ENCODE data around the gene TRIM39. TPM values are rescaled to one million over a fixed set of nuclear protein-coding genes. Genes with fewer than 3 reads are reported as not detected.

The TRIM39 gene
- total and polyA plus RNA-seq, 2 of the 13 experiments (the other 11 are each of a cell fraction or from before 2014, with no cell fraction given): 7.7 to 14.6 TPM

GRCh38 chr6:30326526-30327231, at the start of gene TRIM39 (continued):
- TF ChIP-seq U2AF2 (IDR thresholded peaks at IDR 0.05; ENCODE audit: low read depth, low read length): no peak
- TF ChIP-seq KLF16 (CRISPR knock-in tag; IDR thresholded peaks at IDR 0.05): no peak; a peak in 1 of 4 replicates
- TF ChIP-seq AKAP8 (CRISPR knock-in tag; IDR thresholded peaks at IDR 0.05): no peak
- TF ChIP-seq ZBTB38 (CRISPR knock-in tag; IDR thresholded peaks at IDR 0.05): peak; percentile 65; the same call in 1 of the 2 replicates
- no peak for TF ChIP-seq FLYWCH1 (CRISPR knock-in tag; IDR thresholded peaks at IDR 0.05)
- peak; percentile 8; the same call in 1 of the 2 replicates for TF ChIP-seq ZNF280D (CRISPR knock-in tag; IDR thresholded peaks at IDR 0.05)
- peak; percentile 23 for TF ChIP-seq ZNF639 (CRISPR knock-in tag; conservative IDR thresholded peaks at IDR 0.05)
- no peak; the same call in 1 of the 2 replicates for TF ChIP-seq THAP7 (CRISPR knock-in tag; IDR thresholded peaks at IDR 0.05)
- TF ChIP-seq DNMT1 (CRISPR knock-in tag; IDR thresholded peaks at IDR 0.05): no peak
- TF ChIP-seq ELF4 (CRISPR knock-in tag; IDR thresholded peaks at IDR 0.05; ENCODE audit: borderline replicate concordance): 0 out of 2 replicates have a peak, but pooled peaks have one; percentile 73
- TF ChIP-seq RARA (CRISPR knock-in tag; IDR thresholded peaks at IDR 0.05): no peak
- peak; percentile 79 for TF ChIP-seq ETS1 (CRISPR knock-in tag; IDR thresholded peaks at IDR 0.05)
- TF ChIP-seq E2F5 (CRISPR knock-in tag; conservative IDR thresholded peaks at IDR 0.05): peak; percentile 84; the same call in 1 of the 2 replicates
- no peak for TF ChIP-seq SP1 (IDR thresholded peaks at IDR 0.05)
- TF ChIP-seq SP1 (CRISPR knock-in tag; IDR thresholded peaks at IDR 0.05): no peak; the same call in 1 of the 2 replicates
- TF ChIP-seq SNAPC4 (CRISPR knock-in tag; IDR thresholded peaks at IDR 0.05): peak; percentile 59
